Caco-2 (cell line): ENCODE data around the gene POLRMT. TPM values are rescaled to one million over a fixed set of nuclear protein-coding genes. Genes with fewer than 3 reads are reported as not detected.

Experiments
- Bru-seq: library from RNA; stranded (reverse); fragments of 400-500 nt; gene quantifications from one replicate; lab custom pipeline; 2021; lab: Mats Ljungman, UMichigan
- BruChase-seq, 2 experiments: library from RNA; stranded (reverse); fragments of 400-500 nt; gene quantifications; one replicate each; lab custom pipeline; 2021; lab: Mats Ljungman, UMichigan
- BruUV-seq: library from RNA; stranded (reverse); fragments of 400-500 nt; replicated peaks from 2 replicates; lab custom pipeline; 2021; lab: Mats Ljungman, UMichigan
- CTCF ChIA-PET: fragments of 300-600 bp; sonication (Branson Sonifier 250); formaldehyde crosslinking; loops from one replicate; lab custom pipeline; 2022; ENCODE audit warnings: antibody characterized with exemption; lab: Charles Lee
- POLR2A ChIA-PET: fragments of 300-600 bp; sonication (Branson Sonifier 250); formaldehyde crosslinking; loops from one replicate; lab custom pipeline; 2022; ENCODE audit warnings: antibody characterized with exemption; lab: Charles Lee
- DNase-seq, 2 experiments: peaks; one replicate each; pipeline versions ENCODE4 v3.0.0 to v3.0.0-alpha.2; 2020 to 2022
- H3K27me3 ChIP-seq: replicated peaks from 2 replicates; pipeline ENCODE4 v1.6.0; 2011; ENCODE audit warnings: low read length; ENCODE audit not compliant: control insufficient read depth, insufficient read depth
- H3K36me3 ChIP-seq: 2 replicates; pipeline ENCODE4 v1.5.1; 2011; ENCODE audit warnings: low read length; ENCODE audit not compliant: control insufficient read depth, insufficient read depth
- H3K4me1 ChIP-seq: fragments of 250-450 bp; sonication (Bioruptor Pico); 2 replicates; pipeline ENCODE4 v1.5.1; 2020; ENCODE audit warnings: mild to moderate bottlenecking
- H3K4me3 ChIP-seq: 2 replicates; pipeline ENCODE4 v1.5.1; 2011; ENCODE audit warnings: low read depth, mild to moderate bottlenecking, control low read depth, low read length
- H3K9me3 ChIP-seq: fragments of 250-450 bp; sonication (Bioruptor Pico); 2 replicates; pipeline ENCODE4 v1.5.1; 2020; ENCODE audit warnings: mild to moderate bottlenecking, moderate library complexity
- H3K27ac Mint-ChIP-seq: one replicate; pipeline ENCODE4 v1.8.0; 2022; ENCODE audit warnings: mixed read lengths; ENCODE audit not compliant: unreplicated experiment
- H3K27me3 Mint-ChIP-seq: one replicate; pipeline ENCODE4 v1.8.0; 2022; ENCODE audit warnings: mixed read lengths; ENCODE audit not compliant: insufficient read depth, unreplicated experiment
- H3K36me3 Mint-ChIP-seq: one replicate; pipeline ENCODE4 v1.8.0; 2022; ENCODE audit warnings: mild to moderate bottlenecking, mixed read lengths; ENCODE audit not compliant: insufficient read depth, unreplicated experiment
- H3K4me1 Mint-ChIP-seq: one replicate; pipeline ENCODE4 v1.8.0; 2022; ENCODE audit warnings: low read depth, mixed read lengths; ENCODE audit not compliant: unreplicated experiment
- H3K4me3 Mint-ChIP-seq: one replicate; pipeline ENCODE4 v1.8.0; 2022; ENCODE audit warnings: mild to moderate bottlenecking, moderate library complexity, mixed read lengths; ENCODE audit not compliant: unreplicated experiment
- H3K9me3 Mint-ChIP-seq: one replicate; pipeline ENCODE4 v1.8.0; 2022; ENCODE audit warnings: mixed read lengths; ENCODE audit not compliant: unreplicated experiment
- CTCF ChIP-seq, 2 experiments: fragments of 200-600 bp in 1 of 2; IDR thresholded peaks; 1 replicate in 1 of 2; 2 replicates in 1 of 2; pipeline versions ENCODE4 v1.5.1 to v1.8.0; 2011 to 2022; ENCODE audit warnings: antibody characterized with exemption in 1 of 2, control low read depth in 1 of 2, inconsistent platforms in 1 of 2, low read depth in 1 of 2, low read length in 1 of 2, mild to moderate bottlenecking in 1 of 2, moderate library complexity in 1 of 2; ENCODE audit not compliant: insufficient read depth in 1 of 2, severe bottlenecking in 1 of 2, unreplicated experiment in 1 of 2
- intact Hi-C: fragments of 100-400 bp; cut with micrococcal nuclease; formaldehyde crosslinking; loops from one replicate; pipeline ENCODE4 v1.10.0; 2022; ENCODE audit not compliant: unreplicated experiment
- long read RNA-seq: library from polyadenylated mRNA; stranded (forward); transcript quantifications from one replicate; pipeline ENCODE4 v2.0.0, GENCODE V29; 2022
- total RNA-seq: library from RNA; stranded (reverse); gene quantifications from 2 replicates; pipeline ENCODE4 v1.2.3, GENCODE V29; 2022

Gene POLRMT
- total RNA-seq (93.3 and 95.8 TPM in 2 replicates), Bru-seq, nascent RNA (percentile 58 among the genes with signal in this experiment), BruChase-seq, experiment 1, labeled RNA remaining after a 2-hour chase (percentile 69 among the genes with signal in this experiment), BruChase-seq, experiment 2, labeled RNA remaining after a 6-hour chase (percentile 84 among the genes with signal in this experiment)
- long read RNA-seq, transcript POLRMT-202 (21 exons, 3,835 nt), result major isoform, 99 of 181 reads
- long read RNA-seq, partial matches to known transcripts, result 43 of 181 reads
- long read RNA-seq, other reads (novel, unspliced or antisense), result 39 of 181 reads

- Mint-ChIP-seq H3K4me3 (peak within 1 kb of the TSS; percentile 100), H3K27me3 (no peaks in the 10 kb centered on the region), H3K36me3 (peaks cover 36% of the 10 kb centered on the region), H3K4me1 (peaks cover 6% of the 10 kb centered on the region), H3K9me3 (no peaks in the 10 kb centered on the region), H3K27ac (peak within 1 kb of the TSS; percentile 96)
- no peaks in the 10 kb centered on the region for H3K27me3 ChIP-seq
- TSS peak; percentile 68 for BruUV-seq
- DNase-seq, result peak; percentile 97 to 98
- no peaks in the 10 kb centered on the region for H3K36me3 ChIP-seq
- peak within 1 kb of the TSS; percentile 67 for H3K4me3 ChIP-seq
- peaks cover 5% of the 10 kb centered on the region; the same call in 1 of the 2 replicates for H3K4me1 ChIP-seq
- no peak for TF ChIP-seq CTCF (IDR thresholded peaks at IDR 0.05; ENCODE audit: insufficient read depth in 1 of 2, low read depth in 1 of 2, low read length in 1 of 2, severe bottlenecking in 1 of 2, unreplicated experiment in 1 of 2)
- no peaks in the 10 kb centered on the region for H3K9me3 ChIP-seq
- POLR2A ChIA-PET, result interaction anchor here (0.7 kb wide), 1 partner anchor 102 kb away, joined by 3 read pairs; the partner anchor contains the start of gene CDC34
- intact Hi-C loops, result loop anchor here (2.0 kb wide), 1 partner anchor 60 kb away; the partner anchor contains the start of gene BSG
- CTCF ChIA-PET, result interaction anchor here (0.7 kb wide), 2 partner anchors 47 to 138 kb away, joined by 3 to 4 read pairs; no protein-coding TSS in a partner anchor
Measured at GRCh38 chr19:633068-633785, at the start of gene POLRMT. Gene POLRMT (minus strand): TSS chr19:633537. CDS start chr19:633512, 25 bp downstream.

- H3K36me3 ChIP-seq, result no peaks in the 10 kb centered on the region; the same call in 1 of the 2 replicates
- no peak overlapping the region for H3K27ac Mint-ChIP-seq
- ChIA-PET CTCF (no interaction called here), POLR2A (no interaction called here)
- peaks cover 3% of the 10 kb centered on the region for H3K4me1 Mint-ChIP-seq
- no peak overlapping the region for H3K4me3 ChIP-seq
- intact Hi-C loops, result no loop called here
- no peak for DNase-seq
- H3K27me3 Mint-ChIP-seq, result no peaks in the 10 kb centered on the region
- H3K36me3 Mint-ChIP-seq, result peaks cover 35% of the 10 kb centered on the region
- TF ChIP-seq CTCF (IDR thresholded peaks at IDR 0.05; ENCODE audit: insufficient read depth in 1 of 2, low read depth in 1 of 2, low read length in 1 of 2, severe bottlenecking in 1 of 2, unreplicated experiment in 1 of 2), result no peak
- H3K4me3 Mint-ChIP-seq, result no peak overlapping the region
- H3K9me3 Mint-ChIP-seq, result no peaks in the 10 kb centered on the region
- H3K27me3 ChIP-seq, result no peaks in the 10 kb centered on the region
- H3K9me3 ChIP-seq, result no peaks in the 10 kb centered on the region
- peaks cover 3% of the 10 kb centered on the region; the same call in 1 of the 2 replicates for H3K4me1 ChIP-seq
- no TSS peak for BruUV-seq
Measured at GRCh38 chr19:682678-683320, 49.5 kb upstream of the POLRMT start.
